Dedifferentiated amniotic fluid mesenchymal stem cell (primary cell): ENCODE results near the gene MYL12A.

ENCODE experiments used
- DNase-seq: peaks from one replicate; pipeline ENCODE4 v3.0.0-alpha.2; 2016; ENCODE audit errors: extremely low spot score

MYL12A gene

GRCh38 chr18:3283253-3283863 lies 35.8 kb downstream of the MYL12A start:
- DNase-seq, result no peak

GRCh38 chr18:3283908-3284307 lies 36.3 kb downstream of the MYL12A start:
- no peak for DNase-seq

- DNase-seq, result no peak
Measured at GRCh38 chr18:3284501-3284900, 36.9 kb downstream of the MYL12A start.

GRCh38 chr18:3286159-3286558 lies 38.6 kb downstream of the MYL12A start:
- DNase-seq, result no peak

GRCh38 chr18:3293196-3293951 lies 45.8 kb downstream of the MYL12A start:
- no peak for DNase-seq

GRCh38 chr18:3294435-3295080 lies 47.0 kb downstream of the MYL12A start:
- DNase-seq, result no peak

GRCh38 chr18:3297025-3297984 lies 49.7 kb downstream of the MYL12A start:
- peak; percentile 71 for DNase-seq

GRCh38 chr18:3304832-3305231 lies 57.2 kb downstream of the MYL12A start:
- no peak for DNase-seq

GRCh38 chr18:3305354-3305762 lies 57.8 kb downstream of the MYL12A start:
- DNase-seq, result peak; percentile 88
